Activated naive CD4-positive, alpha-beta T cell treated with anti-CD3 and anti-CD28 coated beads for 36 hours (primary cell): ENCODE results near the gene FBXW11. TPM values are rescaled to one million over a fixed set of nuclear protein-coding genes. Genes with fewer than 3 reads are reported as not detected.

Experiments
- CTCF ChIA-PET: fragments of 350-600 bp; sonication (Branson Sonifier 250); formaldehyde crosslinking; loops from one replicate; lab custom pipeline; 2021; ENCODE audit warnings: antibody characterized with exemption; lab: Charles Lee
- DNase-seq: peaks from one replicate; pipeline ENCODE4 v3.0.0-alpha.2; 2020
- H3K27ac Mint-ChIP-seq: one replicate; pipeline ENCODE4 v1.8.0; 2021; ENCODE audit warnings: mild to moderate bottlenecking, mixed read lengths
- H3K27me3 Mint-ChIP-seq: one replicate; pipeline ENCODE4 v1.8.0; 2021; ENCODE audit warnings: low read depth, mixed read lengths
- H3K36me3 Mint-ChIP-seq: one replicate; pipeline ENCODE4 v1.8.0; 2021; ENCODE audit warnings: low read depth, mixed read lengths
- H3K4me1 Mint-ChIP-seq: one replicate; pipeline ENCODE4 v1.8.0; 2021; ENCODE audit warnings: low read depth, mixed read lengths
- H3K4me3 Mint-ChIP-seq: one replicate; pipeline ENCODE4 v1.8.0; 2021; ENCODE audit warnings: mild to moderate bottlenecking, moderate library complexity, mixed read lengths
- H3K9me3 Mint-ChIP-seq: one replicate; pipeline ENCODE4 v1.8.0; 2021; ENCODE audit warnings: mixed read lengths
- intact Hi-C: fragments of 100-400 bp; cut with micrococcal nuclease; formaldehyde crosslinking; loops from one replicate; pipeline ENCODE4 v1.15.1; 2023
- total RNA-seq, 2 experiments: library from RNA; stranded (reverse); gene quantifications; one replicate each; pipeline ENCODE4 v1.2.3, GENCODE V29; 2021

The FBXW11 gene
- total RNA-seq, 2 experiments from 2014 or later = 32.8 to 35.5 TPM

- Mint-ChIP-seq H3K27me3 (no peaks in the 10 kb centered on the region), H3K36me3 (no peaks in the 10 kb centered on the region), H3K27ac (no peak overlapping the region), H3K9me3 (peaks cover 3% of the 10 kb centered on the region), H3K4me3 (no peak overlapping the region), H3K4me1 (no peaks in the 10 kb centered on the region)
- CTCF ChIA-PET = no interaction called here
- intact Hi-C loops = no loop called here
- no peak for DNase-seq
Measured at GRCh38 chr5:171826132-171826531, 180.3 kb downstream of the FBXW11 start.

- CTCF ChIA-PET = no interaction called here
- DNase-seq = no peak
- intact Hi-C loops = no loop called here
- Mint-ChIP-seq H3K27ac (no peak overlapping the region), H3K27me3 (no peaks in the 10 kb centered on the region), H3K9me3 (peaks cover 1% of the 10 kb centered on the region), H3K4me3 (no peak overlapping the region), H3K4me1 (no peaks in the 10 kb centered on the region), H3K36me3 (no peaks in the 10 kb centered on the region)
Measured at GRCh38 chr5:171825051-171825450, 181.4 kb downstream of the FBXW11 start.

- Mint-ChIP-seq H3K36me3 (no peaks in the 10 kb centered on the region), H3K27ac (no peak overlapping the region), H3K9me3 (no peaks in the 10 kb centered on the region), H3K27me3 (no peaks in the 10 kb centered on the region), H3K4me1 (no peaks in the 10 kb centered on the region), H3K4me3 (no peak overlapping the region)
- intact Hi-C loops = no loop called here
- CTCF ChIA-PET = interaction anchor here (0.6 kb wide), 1 partner anchor 123 kb away, joined by 4 read pairs; no protein-coding TSS in a partner anchor
- DNase-seq = no peak
Measured at GRCh38 chr5:171823269-171823668, 183.2 kb downstream of the FBXW11 start.

GRCh38 chr5:171821286-171821685 is 185.2 kb downstream of the FBXW11 start:
- no peak overlapping the region for H3K4me3 Mint-ChIP-seq

GRCh38 chr5:171820561-171820960 is 185.9 kb downstream of the FBXW11 start:
- H3K9me3 Mint-ChIP-seq = no peaks in the 10 kb centered on the region
- DNase-seq = no peak
- no peak overlapping the region for H3K27ac Mint-ChIP-seq
- no peak overlapping the region for H3K4me3 Mint-ChIP-seq
- H3K36me3 Mint-ChIP-seq = no peaks in the 10 kb centered on the region
- no peaks in the 10 kb centered on the region for H3K4me1 Mint-ChIP-seq
- intact Hi-C loops = no loop called here
- H3K27me3 Mint-ChIP-seq = no peaks in the 10 kb centered on the region
- CTCF ChIA-PET = no interaction called here

More at GRCh38 chr5:171821286-171821685, 185.2 kb downstream of the FBXW11 start:
- H3K27ac Mint-ChIP-seq = no peak overlapping the region
- intact Hi-C loops = no loop called here
- DNase-seq = no peak
- H3K9me3 Mint-ChIP-seq = no peaks in the 10 kb centered on the region
- no peaks in the 10 kb centered on the region for H3K4me1 Mint-ChIP-seq
- CTCF ChIA-PET = interaction anchor here (0.7 to 0.8 kb wide), 3 partner anchors 23 to 1112 kb away, joined by 3 to 6 read pairs (median 3); no protein-coding TSS in a partner anchor
- H3K27me3 Mint-ChIP-seq = no peaks in the 10 kb centered on the region
- H3K36me3 Mint-ChIP-seq = no peaks in the 10 kb centered on the region

GRCh38 chr5:171816666-171817065 is 189.8 kb downstream of the FBXW11 start:
- H3K27me3 Mint-ChIP-seq = peaks cover 2% of the 10 kb centered on the region
- H3K4me3 Mint-ChIP-seq = no peak overlapping the region
- H3K9me3 Mint-ChIP-seq = no peaks in the 10 kb centered on the region
- H3K36me3 Mint-ChIP-seq = no peaks in the 10 kb centered on the region
- no peak overlapping the region for H3K27ac Mint-ChIP-seq
- intact Hi-C loops = no loop called here
- no peak for DNase-seq
- H3K4me1 Mint-ChIP-seq = no peaks in the 10 kb centered on the region
- CTCF ChIA-PET = no interaction called here

- peaks cover 2% of the 10 kb centered on the region for H3K27me3 Mint-ChIP-seq
Measured at GRCh38 chr5:171813813-171814490, 192.5 kb downstream of the FBXW11 start.

GRCh38 chr5:171813270-171813669 is 193.2 kb downstream of the FBXW11 start:
- Mint-ChIP-seq H3K36me3 (no peaks in the 10 kb centered on the region), H3K27ac (no peak overlapping the region), H3K9me3 (peaks cover 9% of the 10 kb centered on the region), H3K4me3 (no peak overlapping the region), H3K27me3 (peaks cover 7% of the 10 kb centered on the region), H3K4me1 (no peaks in the 10 kb centered on the region)
- intact Hi-C loops = no loop called here
- DNase-seq = no peak
- CTCF ChIA-PET = interaction anchor here (0.6 kb wide), 1 partner anchor 387 kb away, joined by 4 read pairs; no protein-coding TSS in a partner anchor

More at GRCh38 chr5:171813813-171814490, 192.5 kb downstream of the FBXW11 start:
- DNase-seq = no peak
- Mint-ChIP-seq H3K4me1 (no peaks in the 10 kb centered on the region), H3K27ac (no peak overlapping the region), H3K9me3 (peaks cover 6% of the 10 kb centered on the region), H3K36me3 (no peaks in the 10 kb centered on the region), H3K4me3 (no peak overlapping the region)
- CTCF ChIA-PET = interaction anchor here (0.6 to 1.4 kb wide), 2 partner anchors 93 to 386 kb away, joined by 4 read pairs; no protein-coding TSS in a partner anchor
- intact Hi-C loops = no loop called here

Other genes starting within 250 kb of the FBXW11 start
- not detected for gene SMIM23, start 220.8 kb downstream of the FBXW11 start, total RNA-seq
- 10 to 100 TPM; 44.7 to 55.1 TPM for gene STK10, start 181.6 kb upstream of the FBXW11 start, total RNA-seq
- gene EFCAB9, start 187.5 kb upstream of the FBXW11 start, total RNA-seq = not detected